Measurements from ENCODE around the gene AHCYL2.

GRCh38 chr7:129456421-129456820 lies 231.6 kb downstream of the AHCYL2 start:
- TF ChIP-seq, protein P1, sequence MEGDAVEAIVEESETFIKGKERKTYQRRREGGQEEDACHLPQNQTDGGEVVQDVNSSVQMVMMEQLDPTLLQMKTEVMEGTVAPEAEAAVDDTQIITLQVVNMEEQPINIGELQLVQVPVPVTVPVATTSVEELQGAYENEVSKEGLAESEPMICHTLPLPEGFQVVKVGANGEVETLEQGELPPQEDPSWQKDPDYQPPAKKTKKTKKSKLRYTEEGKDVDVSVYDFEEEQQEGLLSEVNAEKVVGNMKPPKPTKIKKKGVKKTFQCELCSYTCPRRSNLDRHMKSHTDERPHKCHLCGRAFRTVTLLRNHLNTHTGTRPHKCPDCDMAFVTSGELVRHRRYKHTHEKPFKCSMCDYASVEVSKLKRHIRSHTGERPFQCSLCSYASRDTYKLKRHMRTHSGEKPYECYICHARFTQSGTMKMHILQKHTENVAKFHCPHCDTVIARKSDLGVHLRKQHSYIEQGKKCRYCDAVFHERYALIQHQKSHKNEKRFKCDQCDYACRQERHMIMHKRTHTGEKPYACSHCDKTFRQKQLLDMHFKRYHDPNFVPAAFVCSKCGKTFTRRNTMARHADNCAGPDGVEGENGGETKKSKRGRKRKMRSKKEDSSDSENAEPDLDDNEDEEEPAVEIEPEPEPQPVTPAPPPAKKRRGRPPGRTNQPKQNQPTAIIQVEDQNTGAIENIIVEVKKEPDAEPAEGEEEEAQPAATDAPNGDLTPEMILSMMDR (IDR thresholded peaks at IDR 0.05; ENCODE audit: low read depth, low read length, missing input control) = no peak
- TF ChIP-seq GABPA (IDR thresholded peaks at IDR 0.05 in 1 of 2, conservative IDR thresholded peaks at IDR 0.05 in 1 of 2) (no peak), HNF4A (conservative IDR thresholded peaks at IDR 0.05) (no peak), SP1 (IDR thresholded peaks at IDR 0.05) (no peak)
- TF ChIP-seq, protein P2, sequence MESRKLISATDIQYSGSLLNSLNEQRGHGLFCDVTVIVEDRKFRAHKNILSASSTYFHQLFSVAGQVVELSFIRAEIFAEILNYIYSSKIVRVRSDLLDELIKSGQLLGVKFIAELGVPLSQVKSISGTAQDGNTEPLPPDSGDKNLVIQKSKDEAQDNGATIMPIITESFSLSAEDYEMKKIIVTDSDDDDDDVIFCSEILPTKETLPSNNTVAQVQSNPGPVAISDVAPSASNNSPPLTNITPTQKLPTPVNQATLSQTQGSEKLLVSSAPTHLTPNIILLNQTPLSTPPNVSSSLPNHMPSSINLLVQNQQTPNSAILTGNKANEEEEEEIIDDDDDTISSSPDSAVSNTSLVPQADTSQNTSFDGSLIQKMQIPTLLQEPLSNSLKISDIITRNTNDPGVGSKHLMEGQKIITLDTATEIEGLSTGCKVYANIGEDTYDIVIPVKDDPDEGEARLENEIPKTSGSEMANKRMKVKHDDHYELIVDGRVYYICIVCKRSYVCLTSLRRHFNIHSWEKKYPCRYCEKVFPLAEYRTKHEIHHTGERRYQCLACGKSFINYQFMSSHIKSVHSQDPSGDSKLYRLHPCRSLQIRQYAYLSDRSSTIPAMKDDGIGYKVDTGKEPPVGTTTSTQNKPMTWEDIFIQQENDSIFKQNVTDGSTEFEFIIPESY (IDR thresholded peaks at IDR 0.05) = no peak
